Measurements from ENCODE around the gene ANXA2.

- TF ChIP-seq GATA2 (IDR thresholded peaks at IDR 0.05; ENCODE audit: low read depth, low read length) (no peak), GATA3 (IDR thresholded peaks at IDR 0.05; ENCODE audit: low read depth, low read length) (no peak)
These were observed 4.6 kb downstream of the ANXA2 start for GRCh38 chr15:60392986-60393790.
